Small intestine (tissue), 16 donors: Measurements from ENCODE around the gene SPANXN1. TPM values are rescaled to one million over a fixed set of nuclear protein-coding genes. Genes with fewer than 3 reads are reported as not detected.
A peak's percentile ranks its signal among the peaks of the same experiment; 100 is the strongest.
"Not testable (repeated sequence)": the region's sequence is repeated elsewhere in the genome, so short reads cannot be mapped to it uniquely, and the experiment has no call there.

Experiments
- DNase-seq, 2 donors: peaks; one replicate each; pipeline versions ENCODE4 v3.0.0 to v3.0.0-alpha.2; 2013
- FAIRE-seq: peaks from 2 replicates; lab custom pipeline; 2012; peaks lifted over from hg19 to GRCh38; lab: Jason Lieb, UNC
- H3K27ac ChIP-seq, 3 donors: one replicate each; pipeline ENCODE4 v1.5.1; 2013; ENCODE audit warnings: low read length in 2 of 3, mild to moderate bottlenecking in 2 of 3, control low read depth in 1 of 3, inconsistent platforms in 1 of 3, low read depth in 1 of 3, moderate library complexity in 1 of 3
- H3K27me3 ChIP-seq, 3 donors: one replicate each; pipeline ENCODE4 v1.6.1; 2013; ENCODE audit warnings: low read length in 3 of 3, inconsistent platforms in 1 of 3; ENCODE audit not compliant: control insufficient read depth in 3 of 3, insufficient read depth in 3 of 3
- H3K36me3 ChIP-seq, 3 donors: one replicate each; pipeline ENCODE4 v1.6.1; 2013; ENCODE audit warnings: low read length in 3 of 3, inconsistent platforms in 1 of 3, low read depth in 1 of 3, mild to moderate bottlenecking in 1 of 3, moderate library complexity in 1 of 3; ENCODE audit not compliant: control insufficient read depth in 3 of 3, insufficient read depth in 2 of 3
- H3K4me1 ChIP-seq, 3 donors: one replicate each; pipeline ENCODE4 v1.6.1; 2013; ENCODE audit warnings: low read length in 2 of 3, inconsistent platforms in 1 of 3, low read depth in 1 of 3, mild to moderate bottlenecking in 1 of 3, moderate library complexity in 1 of 3; ENCODE audit not compliant: control insufficient read depth in 3 of 3, insufficient read depth in 2 of 3
- H3K4me3 ChIP-seq, 3 donors: one replicate each; pipeline ENCODE4 v1.5.1; 2013; ENCODE audit warnings: low read length in 3 of 3, control low read depth in 1 of 3, inconsistent platforms in 1 of 3, low read depth in 1 of 3, mild to moderate bottlenecking in 1 of 3, moderate library complexity in 1 of 3
- H3K9me3 ChIP-seq, 2 donors: one replicate each; pipeline ENCODE4 v1.6.1; 2013; ENCODE audit warnings: low read depth in 1 of 2, low read length in 1 of 2; ENCODE audit not compliant: control insufficient read depth in 2 of 2, insufficient read depth in 1 of 2
- WGBS, 3 donors: extraction: QIAGEN DNeasy Blood & Tissue Kit; methylation state at CpG; one replicate each; pipeline ENCODE4 v1.1.7; 2013; 5-methylcytosine and 5-hydroxymethylcytosine counted together
- long read RNA-seq, 10 donors: transcript quantifications; one replicate each; lab custom pipeline, GENCODE V29; 2026
- polyA plus RNA-seq, 4 donors: library from polyadenylated mRNA; stranded (reverse) in 3 of 4; unstranded in 1 of 4; fragments of 200-250 nt in 3 of 4; fragments of 120-200 nt in 1 of 4; gene quantifications; one replicate each; pipeline versions ENCODE4 v1.2.1 to v1.2.3, GENCODE V29; 2013
- donor health status: healthy with polysubstance abuse.
- donor health status: control.
- donor health status: control.
- donor health status: Bipolar disorder and iron deficiency.
- donor health status: healthy.

The SPANXN1 gene, protein sequence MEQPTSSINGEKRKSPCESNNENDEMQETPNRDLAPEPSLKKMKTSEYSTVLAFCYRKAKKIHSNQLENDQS
- not detected for polyA plus RNA-seq
- long read RNA-seq, donor 1: 0 reads
- long read RNA-seq, donor 2: 0 reads
- long read RNA-seq, donor 3: 0 reads
- long read RNA-seq, donor 4: 0 reads
- long read RNA-seq, donor 5: 0 reads
- long read RNA-seq, donor 6: 0 reads
- long read RNA-seq, donor 7: 0 reads
- long read RNA-seq, donor 8: 0 reads
- long read RNA-seq, donor 9: 0 reads
- long read RNA-seq, donor 10: 0 reads

DNA sequence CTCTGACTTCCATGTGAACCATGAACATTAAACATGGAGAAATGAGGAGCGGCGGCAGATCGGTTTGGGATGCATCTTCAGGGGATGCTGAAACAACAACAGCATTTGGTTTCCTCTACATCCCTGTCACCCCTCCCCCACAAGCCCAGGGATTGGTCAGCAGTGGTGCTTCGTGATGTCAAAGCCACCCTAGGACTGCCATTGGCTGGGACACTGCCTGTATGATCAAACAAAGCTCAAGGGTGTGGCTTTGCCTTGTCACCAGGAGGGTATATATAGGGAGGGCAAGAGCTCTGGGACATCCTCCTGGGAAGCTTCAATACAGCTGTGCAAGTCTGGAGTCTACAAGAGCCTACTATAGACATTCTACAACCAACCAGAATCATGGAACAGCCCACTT, at the start of gene SPANXN1:
SPANXN1 (plus strand) TSS at position 301 of the 400 bp plus-strand sequence; CDS start at position 385, 84 bp downstream.
- not testable (repeated sequence) for H3K9me3 ChIP-seq
- WGBS, 3 donors: 21 to 58% (median 34%) methylated on average over 4 of the region's 4 CpGs

DNA sequence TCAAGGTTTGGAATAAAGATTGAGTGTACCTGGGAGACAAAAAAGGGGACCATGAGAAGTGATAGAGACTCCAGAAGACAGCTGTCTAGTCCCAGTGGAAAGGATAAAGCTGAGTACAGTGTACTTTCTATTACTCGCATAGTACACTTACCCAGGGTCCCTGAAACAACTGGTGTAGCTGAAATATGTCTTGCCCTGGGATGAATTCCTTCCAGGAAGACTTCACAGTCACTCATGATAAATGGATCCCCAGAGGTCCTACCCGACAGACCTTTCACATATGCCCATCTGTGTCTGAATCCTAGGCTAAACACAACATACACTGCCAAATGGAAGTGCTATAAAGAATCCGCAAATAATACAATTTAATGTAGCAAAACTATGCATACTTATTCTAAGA, 48.2 kb upstream of the SPANXN1 start:
- Histone ChIP-seq H3K4me1 (no peaks in the 10 kb centered on the region), H3K4me3 (no peak overlapping the region), H3K9me3 (no peaks in the 10 kb centered on the region), H3K27me3 (no peaks in the 10 kb centered on the region), H3K27ac (no peak overlapping the region), H3K36me3 (no peaks in the 10 kb centered on the region)
- DNase-seq (no peak), FAIRE-seq (no peak)
- WGBS, 3 donors: 76 to 90% (median 84%) methylated on average over 3 of the region's 3 CpGs

More for the DNA sequence above, at the start of gene SPANXN1:
- not testable (repeated sequence) for DNase-seq, FAIRE-seq, H3K27me3 ChIP-seq, H3K4me1 ChIP-seq, H3K36me3 ChIP-seq, H3K27ac ChIP-seq, H3K4me3 ChIP-seq

DNA sequence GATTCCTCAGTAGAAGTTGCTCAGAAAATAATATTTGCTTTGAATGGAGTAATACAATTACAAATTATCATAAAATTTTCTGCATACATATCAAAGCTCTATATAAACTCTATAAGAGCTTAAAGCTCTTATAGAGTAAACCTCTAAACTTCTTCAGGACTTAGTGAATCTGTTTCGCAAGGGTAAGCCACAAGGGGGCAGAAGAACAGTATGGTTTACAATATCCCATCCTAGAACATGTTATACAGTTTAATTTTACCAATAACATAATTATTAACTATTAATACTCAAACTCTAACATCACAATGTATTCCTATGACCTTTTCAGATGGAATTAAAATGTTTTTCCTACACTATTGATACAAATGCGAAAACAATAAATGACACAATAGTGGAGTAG, 33.8 kb upstream of the SPANXN1 start:
- H3K9me3 ChIP-seq: no peaks in the 10 kb centered on the region
- peak in 1 of 2 donors; percentile 0 for DNase-seq
- no peak for FAIRE-seq
- no peaks in the 10 kb centered on the region for H3K36me3 ChIP-seq
- no peaks in the 10 kb centered on the region for H3K4me1 ChIP-seq
- WGBS, 3 donors: 43 to 64% (median 56%) methylated on average over 2 of the region's 2 CpGs
- H3K4me3 ChIP-seq: no peak overlapping the region
- H3K27ac ChIP-seq: no peak overlapping the region
- no peaks in the 10 kb centered on the region for H3K27me3 ChIP-seq

DNA sequence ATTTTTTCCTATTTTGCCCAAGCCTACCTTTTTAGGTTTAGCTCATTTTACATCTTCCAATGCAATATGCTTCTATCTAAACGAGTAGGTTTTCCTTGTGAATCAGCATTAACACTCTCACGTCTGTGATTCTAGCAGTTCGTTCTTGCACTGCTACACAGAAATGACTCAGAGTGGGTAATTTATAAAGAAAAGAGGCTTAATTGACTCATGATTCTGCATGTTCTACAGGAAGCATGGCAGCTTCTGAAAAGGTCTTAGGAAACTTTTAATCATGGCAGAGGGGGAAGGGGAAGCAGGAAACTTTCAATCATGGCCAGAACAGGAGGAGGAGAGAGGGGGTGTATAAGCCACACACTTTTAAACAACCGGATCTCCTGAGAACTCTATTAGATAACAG, 44.9 kb downstream of the SPANXN1 start:
- FAIRE-seq (no peak), DNase-seq (no peak)
- no peak overlapping the region for H3K4me3 ChIP-seq
- no peaks in the 10 kb centered on the region for H3K27me3 ChIP-seq
- peaks cover 0 to 1% of the 10 kb centered on the region in 2 donors for H3K9me3 ChIP-seq
- WGBS, 3 donors: 29 to 58% (median 30%) methylated on average over 4 of the region's 4 CpGs
- no peak overlapping the region for H3K27ac ChIP-seq
- no peaks in the 10 kb centered on the region for H3K4me1 ChIP-seq
- no peaks in the 10 kb centered on the region for H3K36me3 ChIP-seq
